IPS DF 4.7 (cell line): ENCODE data around the gene TTPAL.

Experiments used
- DNase-seq: peaks from one replicate; pipeline ENCODE4 v3.0.0-alpha.2; 2013; ENCODE audit warnings: low spot score; ENCODE audit errors: extremely low read depth

Gene TTPAL

GRCh38 chr20:44496976-44497375 lies 21.3 kb downstream of the TTPAL start:
- DNase-seq: no peak

- DNase-seq: no peak
These were observed 22.1 kb downstream of the TTPAL start for GRCh38 chr20:44497761-44498160.

GRCh38 chr20:44500221-44500620 lies 24.5 kb downstream of the TTPAL start:
- DNase-seq: no peak

DNA sequence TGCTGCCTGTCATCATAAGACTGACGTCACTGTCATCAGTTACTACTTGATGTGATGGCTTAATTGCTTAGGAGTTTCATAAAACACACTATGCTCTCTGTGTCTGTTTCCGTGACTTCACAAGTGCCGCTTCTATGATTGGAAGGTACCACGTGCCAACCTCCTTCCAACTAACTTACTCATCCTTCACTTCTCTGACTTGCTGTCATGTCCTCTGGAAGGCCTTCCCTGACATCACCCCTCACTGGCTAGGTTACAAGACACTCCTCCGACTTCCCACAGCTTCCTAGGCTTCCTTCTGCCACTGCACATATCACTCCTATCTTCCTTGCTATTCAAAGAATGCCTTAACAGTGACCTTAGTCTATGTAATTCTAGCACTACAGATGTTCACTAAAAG lies 25.8 kb downstream of the TTPAL start:
- no peak for DNase-seq

DNA sequence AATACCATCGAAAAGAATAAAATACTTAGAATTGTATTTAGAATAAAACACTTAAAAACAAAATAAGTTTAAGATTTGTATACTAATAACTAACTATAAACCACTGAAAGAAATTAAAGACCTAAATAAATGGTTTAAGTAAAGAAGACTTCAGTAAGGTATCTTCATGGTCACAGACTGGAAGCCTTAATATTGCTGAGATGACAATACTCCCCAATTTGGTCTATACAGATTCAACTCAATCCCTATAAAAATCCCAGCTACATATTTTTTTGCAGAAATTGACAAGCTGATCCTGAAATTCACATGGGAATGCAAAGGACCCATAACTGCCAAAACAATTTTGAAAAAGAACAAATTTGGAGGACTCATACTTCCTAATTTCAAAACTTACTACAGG lies 27.3 kb downstream of the TTPAL start:
- DNase-seq: no peak

- no peak for DNase-seq
These were observed 29.0 kb downstream of the TTPAL start for GRCh38 chr20:44504402-44505307.

DNA sequence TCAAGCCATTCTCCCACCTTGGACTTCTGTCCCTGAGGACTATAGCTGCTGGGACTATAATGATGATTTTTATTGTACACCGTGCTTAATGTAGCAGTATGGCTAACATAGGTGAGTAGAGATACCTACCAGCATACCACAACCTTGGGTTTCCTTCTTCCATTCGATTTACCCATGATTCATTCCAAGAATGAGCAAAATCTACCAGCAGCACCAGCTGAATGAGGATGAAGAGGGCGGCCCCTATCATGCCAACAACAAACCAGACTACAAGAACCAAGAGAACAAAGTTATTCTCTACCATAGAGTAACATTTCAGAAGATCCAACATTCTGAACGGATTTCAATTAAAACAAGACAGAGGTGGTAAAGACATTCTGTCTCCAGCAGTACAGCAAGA lies 34.1 kb downstream of the TTPAL start:
- no peak for DNase-seq

- no peak for DNase-seq
These were observed 38.2 kb downstream of the TTPAL start for GRCh38 chr20:44513871-44514270.

GRCh38 chr20:44516491-44516890 lies 40.8 kb downstream of the TTPAL start:
- DNase-seq: no peak

GRCh38 chr20:44517454-44517853 lies 41.8 kb downstream of the TTPAL start:
- no peak for DNase-seq

DNA sequence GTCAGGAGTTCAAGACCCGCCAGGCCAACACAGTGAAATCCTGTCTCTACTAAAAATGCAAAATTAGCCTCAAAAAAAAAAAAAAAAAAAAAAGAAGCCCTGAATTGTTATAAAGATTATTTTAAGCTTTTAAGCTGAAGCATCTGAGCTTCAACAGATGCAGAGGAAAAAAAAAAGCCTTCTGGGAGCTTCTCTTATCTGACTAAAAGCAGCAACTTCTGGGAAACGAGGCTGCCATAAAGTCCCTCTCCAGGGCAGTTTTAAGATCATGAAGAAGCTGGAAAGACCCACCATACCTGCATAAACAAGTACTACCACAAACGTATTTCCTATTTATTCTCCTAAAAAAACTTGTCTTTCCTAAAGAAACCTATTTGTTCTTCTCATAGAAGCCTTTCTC lies 42.6 kb downstream of the TTPAL start:
- DNase-seq: no peak

DNA sequence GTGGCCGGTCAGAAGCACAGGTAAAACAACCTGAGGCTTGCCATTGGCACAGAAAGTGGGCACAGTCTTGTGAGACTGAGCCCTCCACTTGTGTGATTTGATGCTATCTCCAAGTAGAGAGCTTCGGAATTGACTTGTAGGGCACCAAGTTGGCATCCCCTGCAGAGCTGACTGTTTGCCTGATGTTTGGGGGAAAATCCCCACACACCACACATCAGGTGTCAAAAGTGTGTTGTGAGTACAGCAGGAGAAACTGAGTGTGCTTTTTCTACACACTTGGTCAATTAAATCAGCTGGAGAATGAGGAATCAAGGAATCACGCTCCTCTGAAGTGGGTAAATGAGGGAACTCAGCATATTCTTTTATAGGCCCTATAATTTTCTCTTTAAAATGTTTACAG lies 45.2 kb downstream of the TTPAL start:
- DNase-seq: no peak

GRCh38 chr20:44521484-44522481 lies 46.1 kb downstream of the TTPAL start, which contains the start of gene SERINC3:
TSS of gene SERINC3 (minus strand) at chr20:44522070. CDS start at chr20:44521951, 119 bp downstream.
- DNase-seq: peak; percentile 68

- DNase-seq: no peak
These were observed 47.2 kb downstream of the TTPAL start for GRCh38 chr20:44522841-44523240.

DNA sequence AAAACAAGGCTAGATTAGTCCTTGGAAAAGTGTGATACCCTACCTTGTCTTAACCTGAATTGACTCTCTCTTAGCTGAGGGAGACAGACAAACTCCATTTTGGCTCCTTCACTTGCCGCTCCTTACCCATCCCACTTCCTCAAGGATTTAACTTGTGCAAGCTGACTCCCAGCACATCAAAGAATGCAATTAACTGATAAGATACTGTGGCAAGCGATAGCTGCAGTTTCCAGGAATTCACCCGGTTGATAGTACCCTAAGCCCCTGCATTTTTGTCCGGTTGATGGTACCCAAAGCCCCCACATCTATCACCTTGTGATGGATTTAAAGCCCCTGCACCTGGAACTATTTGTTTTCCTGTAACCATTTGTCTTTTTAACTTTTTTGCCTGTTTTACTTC lies 48.1 kb downstream of the TTPAL start:
- no peak for DNase-seq

DNA sequence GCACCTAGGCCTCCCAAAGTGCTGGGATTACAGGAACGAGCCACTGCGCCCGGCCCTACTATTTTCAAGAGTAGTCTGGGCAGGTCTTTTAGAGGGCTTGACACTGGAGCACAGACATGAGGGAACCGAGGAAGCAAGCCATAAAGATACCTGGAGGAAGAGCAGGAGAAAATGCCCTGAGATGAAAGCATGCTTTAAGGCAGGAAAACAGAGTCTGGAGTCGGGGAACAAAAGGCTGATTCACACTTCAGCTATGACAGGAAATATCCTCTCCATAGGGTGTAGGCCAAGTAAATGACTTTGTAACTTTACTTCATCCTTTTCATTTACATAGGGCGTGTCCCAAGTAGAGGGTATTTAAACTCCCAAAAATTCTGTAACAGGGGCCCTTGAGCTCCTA lies 50.5 kb downstream of the TTPAL start:
- DNase-seq: peak; percentile 62

DNA sequence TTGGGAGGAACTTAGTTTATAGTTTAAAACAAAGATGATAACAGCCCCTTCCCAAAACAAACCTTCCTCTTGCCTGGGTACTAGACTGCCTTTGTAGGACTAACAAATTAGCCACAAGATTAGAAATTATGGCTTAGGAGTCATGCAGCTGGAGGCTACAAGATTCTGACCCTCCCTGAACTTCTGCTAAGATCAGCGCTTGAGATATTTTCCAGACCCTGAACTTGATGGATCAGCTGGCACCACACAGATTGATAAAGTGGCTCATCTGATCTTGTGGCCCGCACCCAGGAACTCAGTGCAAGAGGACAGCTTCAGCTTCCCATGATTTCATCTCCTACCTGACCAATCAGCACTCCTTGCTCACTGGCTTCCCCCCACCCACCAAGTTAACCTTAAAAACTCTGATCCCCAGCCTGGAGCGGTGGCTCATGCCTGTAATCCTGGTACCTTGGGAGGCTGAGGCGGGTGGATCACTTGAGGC lies 52.1 kb downstream of the TTPAL start:
- no peak for DNase-seq

DNA sequence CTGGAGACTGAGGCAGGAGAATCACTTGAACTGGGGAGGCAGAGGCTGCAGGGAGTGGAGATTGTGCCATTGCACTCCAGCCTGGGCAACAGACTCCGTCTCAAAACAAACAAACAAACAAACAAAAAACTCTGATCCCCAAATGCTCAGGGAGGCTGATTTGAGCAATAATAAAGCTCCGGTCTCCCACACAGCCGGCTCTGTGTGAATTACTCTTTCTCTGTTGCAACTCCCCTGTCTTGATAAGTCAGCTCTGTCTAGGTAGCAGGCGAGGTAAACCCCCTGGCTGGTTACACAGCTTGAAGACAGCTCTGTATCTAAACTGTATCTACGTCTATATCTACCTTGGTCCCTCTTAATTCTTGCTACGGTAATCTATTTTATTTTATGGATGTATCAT lies 52.6 kb downstream of the TTPAL start:
- no peak for DNase-seq

DNA sequence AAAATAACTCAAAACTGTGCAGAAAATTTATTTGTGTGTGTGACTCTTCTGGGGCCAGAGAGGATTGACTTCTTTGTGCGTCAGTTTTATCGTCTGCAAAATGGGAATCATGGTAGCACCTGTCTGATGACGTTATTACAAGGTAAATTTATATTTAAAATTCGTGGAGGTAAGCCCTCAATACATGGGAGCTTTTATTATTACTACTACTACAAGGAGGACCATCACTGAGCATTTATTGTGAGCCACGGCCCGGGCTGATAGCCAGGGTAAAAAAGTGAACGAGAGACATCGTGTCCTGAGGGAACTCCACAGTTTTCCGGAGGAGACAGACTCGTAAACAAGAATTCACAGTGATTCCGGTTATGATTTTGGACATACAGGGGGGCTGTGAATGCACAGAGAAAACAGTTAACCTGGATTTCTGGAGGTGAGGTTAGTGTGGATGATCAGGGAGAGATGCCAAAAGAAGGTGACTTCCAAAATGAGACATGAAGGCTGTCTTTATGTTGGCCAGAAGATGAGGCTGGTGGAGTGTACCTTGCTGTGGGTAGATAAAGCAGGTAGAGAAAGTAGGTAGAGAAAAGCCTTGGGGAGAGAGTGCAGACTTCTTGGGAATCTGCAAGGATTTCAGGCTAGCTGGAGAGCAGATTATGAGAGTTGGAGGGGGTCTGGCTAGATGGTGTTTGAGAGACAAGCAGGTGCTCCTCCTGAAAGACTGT lies 56.7 kb downstream of the TTPAL start:
- DNase-seq: no peak

DNA sequence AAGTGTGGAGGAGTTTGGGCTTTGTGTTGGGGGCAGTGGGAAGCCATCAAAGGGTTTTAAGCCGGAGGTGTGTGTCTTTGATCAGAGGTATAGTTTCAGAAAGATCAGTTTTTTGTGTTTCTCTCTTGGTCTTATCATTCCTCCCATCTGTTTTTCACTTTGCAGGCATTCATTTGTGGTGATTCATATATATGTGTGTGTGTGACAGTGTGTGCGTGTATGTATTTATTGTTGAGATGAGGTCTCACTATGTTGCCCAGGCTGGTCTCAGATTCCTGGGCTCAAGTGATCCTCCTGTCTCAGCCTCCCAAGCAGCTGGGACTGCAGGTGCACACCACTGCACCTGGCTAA lies 57.3 kb downstream of the TTPAL start:
- no peak for DNase-seq

GRCh38 chr20:44533928-44534327 lies 58.3 kb downstream of the TTPAL start:
- no peak for DNase-seq
